ENCODE data around the gene MACROD2. TPM values are rescaled to one million over a fixed set of nuclear protein-coding genes. Genes with fewer than 3 reads are reported as not detected.

Gene MACROD2
- total and polyA plus RNA-seq, 11 donors, result 0.54 to 5.4 (median 2.4) TPM

DNA sequence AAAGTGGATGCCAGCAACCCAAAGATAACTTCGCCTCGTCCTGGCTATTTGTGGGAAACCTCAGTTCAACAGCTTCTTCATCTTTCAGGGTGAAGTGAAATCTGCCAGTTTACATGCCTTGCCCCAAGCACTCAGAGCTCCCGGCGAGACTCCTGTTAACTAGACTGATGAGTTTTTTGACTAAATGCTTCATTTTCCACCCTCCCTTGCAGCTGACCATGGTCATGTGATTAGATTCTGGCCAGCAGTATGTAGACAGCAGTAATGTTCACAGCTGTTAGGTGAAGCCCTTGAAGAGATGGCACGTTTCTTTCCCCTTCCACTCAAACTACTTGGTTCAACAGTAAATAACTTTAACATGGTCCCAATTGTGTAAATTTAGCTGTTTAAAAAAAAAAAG, 1060.9 kb downstream of the MACROD2 start:
- intact Hi-C loops (cut with DNase I), result no loop called here
- ATAC-seq, result no peak
- Histone ChIP-seq H3K4me1 (no peaks in the 10 kb centered on the region), H3K9me3 (peaks cover 0 to 12% (median 0%) of the 10 kb centered on the region in 12 donors), H3K27me3 (no peaks in the 10 kb centered on the region), H3K36me3 (no peaks in the 10 kb centered on the region), H3K4me3 (no peak overlapping the region), H3K27ac (no peak overlapping the region)
- WGBS, 4 donors, result 40 to 56% (median 51%) methylated on average over 5 of the region's 5 CpGs
- no peak for TF ChIP-seq POLR2A (IDR thresholded peaks at IDR 0.05)
- TF ChIP-seq, protein P1, sequence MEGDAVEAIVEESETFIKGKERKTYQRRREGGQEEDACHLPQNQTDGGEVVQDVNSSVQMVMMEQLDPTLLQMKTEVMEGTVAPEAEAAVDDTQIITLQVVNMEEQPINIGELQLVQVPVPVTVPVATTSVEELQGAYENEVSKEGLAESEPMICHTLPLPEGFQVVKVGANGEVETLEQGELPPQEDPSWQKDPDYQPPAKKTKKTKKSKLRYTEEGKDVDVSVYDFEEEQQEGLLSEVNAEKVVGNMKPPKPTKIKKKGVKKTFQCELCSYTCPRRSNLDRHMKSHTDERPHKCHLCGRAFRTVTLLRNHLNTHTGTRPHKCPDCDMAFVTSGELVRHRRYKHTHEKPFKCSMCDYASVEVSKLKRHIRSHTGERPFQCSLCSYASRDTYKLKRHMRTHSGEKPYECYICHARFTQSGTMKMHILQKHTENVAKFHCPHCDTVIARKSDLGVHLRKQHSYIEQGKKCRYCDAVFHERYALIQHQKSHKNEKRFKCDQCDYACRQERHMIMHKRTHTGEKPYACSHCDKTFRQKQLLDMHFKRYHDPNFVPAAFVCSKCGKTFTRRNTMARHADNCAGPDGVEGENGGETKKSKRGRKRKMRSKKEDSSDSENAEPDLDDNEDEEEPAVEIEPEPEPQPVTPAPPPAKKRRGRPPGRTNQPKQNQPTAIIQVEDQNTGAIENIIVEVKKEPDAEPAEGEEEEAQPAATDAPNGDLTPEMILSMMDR (IDR thresholded peaks at IDR 0.05), result no peak
- DNase-seq, result no peak

DNA sequence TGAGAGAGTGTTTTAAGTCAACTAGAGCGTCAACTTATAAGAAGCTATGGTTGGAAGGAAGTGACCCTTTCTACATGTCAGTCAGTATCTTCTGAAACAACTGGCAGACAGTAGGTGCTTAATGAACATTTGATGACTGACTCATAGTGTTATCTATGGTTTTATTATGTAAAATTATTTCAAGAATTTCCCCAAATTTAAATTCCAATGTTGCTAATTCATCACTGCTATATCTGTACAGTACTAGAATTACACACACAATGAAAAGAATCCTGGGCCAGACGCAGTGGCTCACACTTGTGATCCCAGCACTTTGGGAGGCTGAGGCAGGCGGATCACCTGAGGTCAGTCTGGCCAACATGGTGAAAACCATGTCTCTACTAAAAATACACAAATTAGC, 1063.5 kb downstream of the MACROD2 start:
- Histone ChIP-seq H3K36me3 (no peaks in the 10 kb centered on the region), H3K4me3 (no peak overlapping the region), H3K27me3 (no peaks in the 10 kb centered on the region), H3K27ac (no peak overlapping the region), H3K9me3 (peaks cover 0 to 7% (median 0%) of the 10 kb centered on the region in 12 donors), H3K4me1 (no peaks in the 10 kb centered on the region)
- no peak for DNase-seq
- intact Hi-C loops (cut with DNase I), result no loop called here
- WGBS, 4 donors, result 71 to 89% (median 75%) methylated on average over 3 of the region's 3 CpGs
- TF ChIP-seq, protein P1 (IDR thresholded peaks at IDR 0.05), result no peak
- no peak for TF ChIP-seq POLR2A (IDR thresholded peaks at IDR 0.05)
- ATAC-seq, result no peak

DNA sequence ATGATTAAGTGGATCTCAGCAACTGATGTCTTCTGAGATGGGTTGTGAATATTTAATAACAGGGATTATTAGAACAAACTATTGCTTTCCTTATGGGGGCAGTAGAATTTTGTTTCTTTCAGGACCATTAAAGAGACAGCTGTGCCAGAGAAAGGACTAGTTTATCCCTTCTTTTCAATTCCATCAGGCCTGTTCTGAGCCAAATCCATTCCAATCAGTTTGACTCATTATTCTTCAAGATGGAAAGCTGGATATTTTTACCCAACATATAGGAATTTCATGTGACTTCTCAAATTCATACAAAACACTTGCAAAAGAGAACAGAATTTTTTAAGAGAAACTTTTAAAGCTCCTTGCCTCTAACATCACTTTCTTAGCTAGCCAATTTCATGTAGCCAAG, 1064.1 kb downstream of the MACROD2 start:
- TF ChIP-seq, protein P1 (IDR thresholded peaks at IDR 0.05), result no peak
- TF ChIP-seq POLR2A (IDR thresholded peaks at IDR 0.05), result no peak
- Histone ChIP-seq H3K4me1 (no peaks in the 10 kb centered on the region), H3K27ac (no peak overlapping the region), H3K9me3 (peaks cover 0 to 6% (median 0%) of the 10 kb centered on the region in 12 donors), H3K36me3 (no peaks in the 10 kb centered on the region), H3K4me3 (no peak overlapping the region), H3K27me3 (no peaks in the 10 kb centered on the region)
- DNase-seq (no peak), ATAC-seq (no peak)
- intact Hi-C loops (cut with DNase I), result no loop called here

DNA sequence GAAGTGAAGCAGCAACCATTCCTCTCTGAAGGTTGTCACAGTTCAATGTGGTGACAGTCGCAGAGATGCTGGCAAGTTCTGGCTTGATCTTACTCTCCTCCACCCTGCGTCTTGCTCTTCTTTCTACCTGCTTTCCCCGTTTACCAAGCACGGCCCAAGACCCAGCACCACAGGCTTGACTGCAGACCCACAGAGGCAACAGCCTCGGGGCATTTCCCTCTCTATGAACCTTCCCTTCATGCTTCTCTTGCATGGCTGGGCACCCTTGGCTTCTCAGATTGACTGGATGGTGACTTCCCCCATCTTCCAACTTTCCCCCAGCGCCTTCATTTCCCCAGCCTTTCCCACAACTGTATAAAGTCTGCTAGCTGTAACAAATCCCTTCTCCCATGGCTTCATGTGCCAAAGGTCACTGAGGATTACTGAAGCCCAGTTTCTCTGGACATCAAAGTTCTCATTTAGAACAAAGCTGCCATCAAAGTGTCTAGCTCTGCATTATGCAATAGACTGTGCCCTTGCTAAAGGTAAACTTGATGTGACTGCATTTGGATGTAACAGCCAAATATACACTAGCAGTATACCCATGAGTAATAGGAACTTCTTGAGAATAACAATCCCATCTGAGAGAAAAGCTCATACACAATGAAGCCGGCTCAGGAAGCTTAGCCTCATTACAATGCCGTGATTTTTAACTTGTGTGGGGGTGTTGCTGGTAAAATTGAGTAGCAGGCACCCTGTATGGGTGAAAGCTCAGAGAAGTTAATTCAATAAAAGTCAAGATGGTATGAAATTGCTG, 1065.1 kb downstream of the MACROD2 start:
- TF ChIP-seq, protein P1 (IDR thresholded peaks at IDR 0.05), result no peak
- no peak for TF ChIP-seq POLR2A (IDR thresholded peaks at IDR 0.05)
- DNase-seq (no peak), ATAC-seq (no peak)
- intact Hi-C loops (cut with DNase I), result no loop called here
- H3K27ac ChIP-seq, result no peak overlapping the region
- no peak overlapping the region for H3K4me3 ChIP-seq
- H3K27me3 ChIP-seq, result no peaks in the 10 kb centered on the region
- H3K4me1 ChIP-seq, result no peaks in the 10 kb centered on the region
- no peaks in the 10 kb centered on the region for H3K36me3 ChIP-seq
- 76 to 89% (median 80%) methylated on average over 8 of the region's 8 CpGs for WGBS, 4 donors
- peaks cover 0 to 6% (median 0%) of the 10 kb centered on the region in 12 donors for H3K9me3 ChIP-seq
